ENCODE results near the gene GRIN1.
A peak's percentile ranks its signal among the peaks of the same experiment; 100 is the strongest.

The GRIN1 gene

GRCh38 chr9:137147793-137148160, 8.8 kb downstream of the GRIN1 start:
- TF ChIP-seq CTCF (IDR thresholded peaks at IDR 0.05; ENCODE audit: low read depth, low read length) = no peak

GRCh38 chr9:137148242-137148641, 9.3 kb downstream of the GRIN1 start:
- no peak for DNase-seq
- H3K9me3 ChIP-seq = no peaks in the 10 kb centered on the region
- peaks cover 9% of the 10 kb centered on the region for H3K4me1 ChIP-seq
- no peaks in the 10 kb centered on the region for H3K36me3 ChIP-seq
- no peak for TF ChIP-seq CTCF (IDR thresholded peaks at IDR 0.05; ENCODE audit: low read depth, low read length)
- H3K27me3 ChIP-seq = no peaks in the 10 kb centered on the region
- no peak overlapping the region for H3K4me3 ChIP-seq (ENCODE audit: low read depth, low read length)

More at GRCh38 chr9:137147793-137148160, 8.8 kb downstream of the GRIN1 start:
- peaks cover 9% of the 10 kb centered on the region for H3K4me1 ChIP-seq
- no peaks in the 10 kb centered on the region for H3K27me3 ChIP-seq
- H3K36me3 ChIP-seq = no peaks in the 10 kb centered on the region
- H3K9me3 ChIP-seq = no peaks in the 10 kb centered on the region
- no peak overlapping the region for H3K4me3 ChIP-seq (ENCODE audit: low read depth, low read length)
- DNase-seq = no peak

GRCh38 chr9:137148661-137149060, 9.7 kb downstream of the GRIN1 start:
- no peaks in the 10 kb centered on the region for H3K36me3 ChIP-seq
- H3K4me1 ChIP-seq = peaks cover 9% of the 10 kb centered on the region
- no peak overlapping the region for H3K4me3 ChIP-seq (ENCODE audit: low read depth, low read length)
- H3K9me3 ChIP-seq = no peaks in the 10 kb centered on the region
- no peak for TF ChIP-seq CTCF (IDR thresholded peaks at IDR 0.05; ENCODE audit: low read depth, low read length)
- H3K27me3 ChIP-seq = no peaks in the 10 kb centered on the region
- peak; percentile 11 for DNase-seq

GRCh38 chr9:137149363-137149762, 10.4 kb downstream of the GRIN1 start:
- no peak for TF ChIP-seq CTCF (IDR thresholded peaks at IDR 0.05; ENCODE audit: low read depth, low read length)
- Histone ChIP-seq H3K4me3 (ENCODE audit: low read depth, low read length) (no peak overlapping the region), H3K27me3 (no peaks in the 10 kb centered on the region), H3K9me3 (no peaks in the 10 kb centered on the region), H3K36me3 (no peaks in the 10 kb centered on the region), H3K4me1 (peaks cover 9% of the 10 kb centered on the region)
- DNase-seq = peak; percentile 8

- Histone ChIP-seq H3K9me3 (no peaks in the 10 kb centered on the region), H3K4me1 (peaks cover 9% of the 10 kb centered on the region), H3K36me3 (no peaks in the 10 kb centered on the region), H3K27me3 (no peaks in the 10 kb centered on the region), H3K4me3 (ENCODE audit: low read depth, low read length) (peak overlapping the region; percentile 6; the same call in 1 of the 2 replicates)
- peak; percentile 98 for DNase-seq
- no peak for TF ChIP-seq CTCF (IDR thresholded peaks at IDR 0.05; ENCODE audit: low read depth, low read length)
Measured at GRCh38 chr9:137149942-137150616, 11.1 kb downstream of the GRIN1 start.

GRCh38 chr9:137150617-137151457, 11.9 kb downstream of the GRIN1 start:
- Histone ChIP-seq H3K4me3 (ENCODE audit: low read depth, low read length) (no peak overlapping the region), H3K9me3 (no peaks in the 10 kb centered on the region), H3K4me1 (peaks cover 9% of the 10 kb centered on the region), H3K27me3 (no peaks in the 10 kb centered on the region), H3K36me3 (no peaks in the 10 kb centered on the region)
- no peak for TF ChIP-seq CTCF (IDR thresholded peaks at IDR 0.05; ENCODE audit: low read depth, low read length)
- peak; percentile 98 for DNase-seq

Data from BE2C (cell line).